Stomach (tissue), 9 donors: ENCODE results near the gene SULF2. TPM values are rescaled to one million over a fixed set of nuclear protein-coding genes. Genes with fewer than 3 reads are reported as not detected.

ENCODE experiments used
- DNase-seq, 2 donors: peaks; one replicate each; pipeline versions ENCODE4 v3.0.0 to v3.0.0-alpha.2; 2013 to 2019
- H3K27ac ChIP-seq, 5 donors: fragments of 200-600 bp in 4 of 5; sonication (generic) in 4 of 5; one replicate each; pipeline ENCODE4 v1.5.1; 2013 to 2019; ENCODE audit warnings: mild to moderate bottlenecking in 1 of 5, moderate library complexity in 1 of 5
- H3K27me3 ChIP-seq, 3 donors: fragments of 200-600 bp; sonication (generic); one replicate each; pipeline ENCODE4 v1.5.1; 2017 to 2019; ENCODE audit warnings: mixed run types in 1 of 3
- H3K36me3 ChIP-seq, 4 donors: fragments of 200-600 bp; sonication (generic); 1 replicate in 3 of 4; 2 replicates in 1 of 4; pipeline ENCODE4 v1.5.1; 2016 to 2019
- H3K4me1 ChIP-seq, 4 donors: fragments of 200-600 bp; sonication (generic); one replicate each; pipeline ENCODE4 v1.5.1; 2016 to 2019
- H3K4me3 ChIP-seq, 4 donors: fragments of 200-600 bp; sonication (generic) in 3 of 4; one replicate each; pipeline ENCODE4 v1.5.1; 2016 to 2019; ENCODE audit warnings: mild to moderate bottlenecking in 1 of 4
- H3K9me3 ChIP-seq, 4 donors: fragments of 200-600 bp; sonication (generic); one replicate each; pipeline ENCODE4 v1.5.1; 2016 to 2019
- CTCF ChIP-seq, 7 experiments: fragments of 450-650 bp in 4 of 7; fragments of 200-600 bp in 3 of 7; sonication (generic) in 3 of 7; IDR thresholded peaks; one replicate each; pipeline ENCODE4 v1.5.1; 2016 to 2019; ENCODE audit warnings: antibody characterized with exemption in 7 of 7, control low read depth in 2 of 7, mild to moderate bottlenecking in 1 of 7
- EP300 ChIP-seq: sonication (generic); formaldehyde crosslinking; IDR thresholded peaks from one replicate; pipeline ENCODE4 v1.6.1; 2017; ENCODE audit warnings: antibody characterized with exemption
- POLR2A ChIP-seq, 4 donors: fragments of 450-650 bp; IDR thresholded peaks; one replicate each; pipeline ENCODE4 v1.6.1; 2016; ENCODE audit warnings: antibody characterized with exemption in 4 of 4, control low read depth in 2 of 4, mild to moderate bottlenecking in 1 of 4, moderate library complexity in 1 of 4
- POLR2AphosphoS5 ChIP-seq, 3 donors: sonication (generic); formaldehyde crosslinking; IDR thresholded peaks; one replicate each; pipeline ENCODE4 v1.6.1; 2016; ENCODE audit warnings: antibody characterized with exemption in 3 of 3
- WGBS, 5 donors: extraction: QIAGEN DNeasy Blood & Tissue Kit in 3 of 5; methylation state at CpG; one replicate each; pipeline versions ENCODE4 v1.1.5 to v1.1.7; 2013 to 2018; 5-methylcytosine and 5-hydroxymethylcytosine counted together
- intact Hi-C: fragments of 100-400 bp; cut with DNase I; formaldehyde crosslinking; loops from one replicate; pipeline ENCODE4 v1.15.1; 2023; ENCODE audit warnings: low total_unique reads
- polyA plus RNA-seq, 3 donors: library from polyadenylated mRNA; stranded (reverse); fragments of 200-250 nt; gene quantifications; one replicate each; pipeline ENCODE4 v1.2.3, GENCODE V29; 2013
- total RNA-seq, 5 donors: library from RNA; depleted of rRNA; stranded (reverse); fragments of >200 nt; gene quantifications; one replicate each; pipeline versions ENCODE4 v1.1.0 to v1.2.3, GENCODE V29; 2014 to 2016
- donor health status: healthy with polysubstance abuse.
- donor health status: Bipolar disorder and iron deficiency.
- donor health status: healthy.

Gene SULF2
- total and polyA plus RNA-seq, 8 donors = 9.0 to 226 (median 27.3) TPM

DNA sequence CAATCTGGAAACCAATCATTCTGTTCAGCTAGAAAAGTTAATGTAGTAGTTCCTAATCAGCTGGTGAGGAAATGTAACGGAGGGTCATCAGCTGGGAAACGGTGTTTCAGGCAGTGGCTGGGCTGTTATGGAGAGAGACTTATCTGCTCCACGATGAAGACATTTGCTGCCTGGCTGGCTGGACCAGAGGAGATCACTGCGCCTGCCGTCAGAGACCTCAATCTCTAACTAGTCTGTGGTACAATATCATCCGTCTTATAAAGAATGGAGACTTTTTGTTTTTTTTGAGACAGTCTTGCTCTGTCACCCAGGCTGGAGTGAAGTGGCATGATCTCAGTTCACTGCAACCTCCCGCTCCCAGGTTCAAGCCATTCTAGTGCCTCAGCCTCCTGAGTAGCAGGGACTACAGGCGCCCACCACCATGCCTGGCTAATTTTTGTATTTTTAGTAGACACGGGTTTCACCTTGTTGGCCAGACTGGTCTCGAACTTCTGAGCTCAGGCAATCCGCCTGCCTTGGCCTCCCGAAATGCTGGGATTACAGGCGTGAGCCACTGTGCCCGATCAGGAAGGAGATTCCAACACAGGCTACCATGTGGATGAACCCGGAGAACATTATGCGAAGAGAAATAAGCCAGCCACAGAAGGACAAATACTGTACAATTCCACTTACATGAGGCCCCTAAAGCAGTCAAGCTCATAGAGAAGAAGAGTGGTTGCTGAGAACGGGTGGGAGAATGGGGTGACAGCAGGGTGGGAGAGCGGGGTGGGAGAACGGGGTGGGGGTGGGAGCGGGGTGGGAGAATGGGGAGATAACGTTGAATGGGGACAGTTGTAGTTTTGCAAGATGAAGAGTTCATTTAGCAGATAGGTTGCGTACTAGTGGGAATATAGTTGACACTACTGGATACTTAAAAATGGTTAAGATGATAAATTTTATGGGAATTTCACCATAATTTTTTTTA is 115.1 kb downstream of the SULF2 start:
- TF ChIP-seq EP300 = no peak
- TF ChIP-seq CTCF (IDR thresholded peaks at IDR 0.05) = no peak
- no peak for TF ChIP-seq POLR2A (IDR thresholded peaks at IDR 0.05)
- TF ChIP-seq POLR2AphosphoS5 (IDR thresholded peaks at IDR 0.05) = no peak
- intact Hi-C loops = loop anchor here (10.0 kb wide), 1 partner anchor 115 kb away; the partner anchor contains the start of gene SULF2
- WGBS, 5 donors = 91 to 93% (median 93%) methylated on average over 21 to 22 of the region's 22 CpGs
- Histone ChIP-seq H3K9me3 (no peaks in the 10 kb centered on the region), H3K4me3 (no peak overlapping the region), H3K36me3 (peaks cover 0 to 40% (median 28%) of the 10 kb centered on the region in 4 donors), H3K27me3 (no peaks in the 10 kb centered on the region), H3K27ac (no peak overlapping the region), H3K4me1 (no peaks in the 10 kb centered on the region)
- no peak for DNase-seq

- DNase-seq = no peak
- Histone ChIP-seq H3K27me3 (no peaks in the 10 kb centered on the region), H3K27ac (no peak overlapping the region), H3K9me3 (no peaks in the 10 kb centered on the region), H3K4me1 (no peaks in the 10 kb centered on the region), H3K4me3 (no peak overlapping the region), H3K36me3 (peaks cover 0 to 41% (median 28%) of the 10 kb centered on the region in 4 donors)
- intact Hi-C loops = loop anchor here (10.0 kb wide), 1 partner anchor 115 kb away; the partner anchor contains the start of gene SULF2
- TF ChIP-seq POLR2A (IDR thresholded peaks at IDR 0.05) (no peak), POLR2AphosphoS5 (IDR thresholded peaks at IDR 0.05) (no peak), CTCF (IDR thresholded peaks at IDR 0.05) (no peak), EP300 (no peak)
- WGBS, 5 donors = 80 to 96% (median 89%) methylated on average over 4 of the region's 4 CpGs
These were observed 115.8 kb downstream of the SULF2 start for GRCh38 chr20:47669489-47669888.

DNA sequence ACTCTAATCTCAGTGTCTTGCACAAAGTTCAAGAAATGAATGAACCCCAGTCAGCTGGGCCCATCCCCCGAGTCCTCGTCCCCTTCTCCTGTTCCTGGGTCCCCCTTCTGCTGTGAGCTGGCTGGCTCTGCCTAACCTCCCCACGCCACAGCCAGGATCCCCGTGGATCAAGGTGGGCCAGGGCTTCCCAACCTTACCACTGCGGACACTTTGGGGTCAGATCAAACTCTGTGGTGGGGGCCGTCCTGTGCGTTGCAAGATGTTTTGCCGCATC is 116.2 kb downstream of the SULF2 start:
- no peak for DNase-seq
- intact Hi-C loops = loop anchor here (10.0 kb wide), 1 partner anchor 116 kb away; the partner anchor contains the start of gene SULF2
- TF ChIP-seq CTCF (IDR thresholded peaks at IDR 0.05) (no peak), POLR2A (IDR thresholded peaks at IDR 0.05) (no peak), EP300 (no peak), POLR2AphosphoS5 (IDR thresholded peaks at IDR 0.05) (no peak)
- WGBS, 5 donors = 89 to 96% (median 94%) methylated on average over 8 of the region's 8 CpGs
- Histone ChIP-seq H3K4me1 (peaks cover 0 to 2% (median under 1%) of the 10 kb centered on the region in 4 donors), H3K36me3 (peaks cover 0 to 40% (median 27%) of the 10 kb centered on the region in 4 donors), H3K4me3 (no peak overlapping the region), H3K27me3 (no peaks in the 10 kb centered on the region), H3K9me3 (no peaks in the 10 kb centered on the region), H3K27ac (no peak overlapping the region)

GRCh38 chr20:47668313-47669151 is 116.7 kb downstream of the SULF2 start:
- WGBS, 5 donors = 91 to 94% (median 93%) methylated on average over 23 of the region's 23 CpGs
- no peaks in the 10 kb centered on the region for H3K9me3 ChIP-seq
- no peak for TF ChIP-seq EP300
- no peak for TF ChIP-seq POLR2AphosphoS5 (IDR thresholded peaks at IDR 0.05)
- TF ChIP-seq CTCF (IDR thresholded peaks at IDR 0.05) = no peak
- TF ChIP-seq POLR2A (IDR thresholded peaks at IDR 0.05) = no peak
- no peak overlapping the region for H3K4me3 ChIP-seq
- H3K27me3 ChIP-seq = no peaks in the 10 kb centered on the region
- intact Hi-C loops = loop anchor here (10.0 kb wide), 1 partner anchor 116 kb away; the partner anchor contains the start of gene SULF2
- peaks cover 0 to 7% (median 6%) of the 10 kb centered on the region in 4 donors for H3K4me1 ChIP-seq
- H3K36me3 ChIP-seq = peaks cover 0 to 40% (median 26%) of the 10 kb centered on the region in 4 donors
- DNase-seq = no peak
- no peak overlapping the region for H3K27ac ChIP-seq
